Measurements from ENCODE around the gene ADAM12.

ADAM12 gene

DNA sequence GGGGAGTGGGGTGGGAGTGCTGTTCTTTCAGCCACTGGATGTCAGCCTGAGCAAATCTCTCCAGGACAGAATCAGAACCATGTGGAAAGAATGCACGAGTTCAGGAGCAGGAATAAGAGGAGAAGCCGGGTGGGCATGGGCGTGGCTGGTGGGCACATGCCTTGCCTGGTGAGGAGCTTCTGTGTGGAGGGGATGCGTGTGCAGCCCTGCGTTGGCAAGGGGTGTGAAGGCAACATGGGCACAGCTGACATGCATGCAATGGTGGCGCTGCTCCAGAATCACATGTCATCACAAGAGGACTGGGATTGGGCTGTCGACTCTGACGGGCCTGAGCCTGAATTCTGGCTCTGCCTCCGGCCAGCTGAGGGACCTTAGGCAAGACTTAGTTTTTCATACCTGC lies 162.1 kb downstream of the ADAM12 start:
- Histone ChIP-seq H3K27ac (ENCODE audit: low read depth, low read length) (no peak overlapping the region), H3K36me3 (ENCODE audit: control insufficient read depth in 1 of 2, insufficient read depth in 2 of 2, low read length in 2 of 2) (no peaks in the 10 kb centered on the region)

GRCh38 chr10:126225672-126226008 lies 162.6 kb downstream of the ADAM12 start:
- no peaks in the 10 kb centered on the region for H3K27me3 ChIP-seq (ENCODE audit: control insufficient read depth in 1 of 2, insufficient read depth in 2 of 2, low read length in 2 of 2)
- H3K9ac ChIP-seq (ENCODE audit: low read depth in 1 of 2, low read length in 2 of 2), result no peak overlapping the region
- H3K9me3 ChIP-seq (ENCODE audit: control insufficient read depth in 1 of 2, low read length in 2 of 2), result no peaks in the 10 kb centered on the region
- no peaks in the 10 kb centered on the region for H3K36me3 ChIP-seq (ENCODE audit: control insufficient read depth in 1 of 2, insufficient read depth in 2 of 2, low read length in 2 of 2)
- H3K4me1 ChIP-seq (ENCODE audit: control insufficient read depth in 1 of 2, insufficient read depth in 2 of 2, low read length in 2 of 2), result no peaks in the 10 kb centered on the region
- no peak overlapping the region for H3K4me3 ChIP-seq (ENCODE audit: low read depth in 1 of 2, low read length in 2 of 2)
- no peak overlapping the region for H3K27ac ChIP-seq (ENCODE audit: low read depth, low read length)

More for the DNA sequence above, 162.1 kb downstream of the ADAM12 start:
- no peak overlapping the region for H3K9ac ChIP-seq (ENCODE audit: low read depth in 1 of 2, low read length in 2 of 2)
- no peaks in the 10 kb centered on the region for H3K9me3 ChIP-seq (ENCODE audit: control insufficient read depth in 1 of 2, low read length in 2 of 2)
- H3K4me1 ChIP-seq (ENCODE audit: control insufficient read depth in 1 of 2, insufficient read depth in 2 of 2, low read length in 2 of 2), result no peaks in the 10 kb centered on the region
- no peaks in the 10 kb centered on the region for H3K27me3 ChIP-seq (ENCODE audit: control insufficient read depth in 1 of 2, insufficient read depth in 2 of 2, low read length in 2 of 2)
- H3K4me3 ChIP-seq (ENCODE audit: low read depth in 1 of 2, low read length in 2 of 2), result no peak overlapping the region

DNA sequence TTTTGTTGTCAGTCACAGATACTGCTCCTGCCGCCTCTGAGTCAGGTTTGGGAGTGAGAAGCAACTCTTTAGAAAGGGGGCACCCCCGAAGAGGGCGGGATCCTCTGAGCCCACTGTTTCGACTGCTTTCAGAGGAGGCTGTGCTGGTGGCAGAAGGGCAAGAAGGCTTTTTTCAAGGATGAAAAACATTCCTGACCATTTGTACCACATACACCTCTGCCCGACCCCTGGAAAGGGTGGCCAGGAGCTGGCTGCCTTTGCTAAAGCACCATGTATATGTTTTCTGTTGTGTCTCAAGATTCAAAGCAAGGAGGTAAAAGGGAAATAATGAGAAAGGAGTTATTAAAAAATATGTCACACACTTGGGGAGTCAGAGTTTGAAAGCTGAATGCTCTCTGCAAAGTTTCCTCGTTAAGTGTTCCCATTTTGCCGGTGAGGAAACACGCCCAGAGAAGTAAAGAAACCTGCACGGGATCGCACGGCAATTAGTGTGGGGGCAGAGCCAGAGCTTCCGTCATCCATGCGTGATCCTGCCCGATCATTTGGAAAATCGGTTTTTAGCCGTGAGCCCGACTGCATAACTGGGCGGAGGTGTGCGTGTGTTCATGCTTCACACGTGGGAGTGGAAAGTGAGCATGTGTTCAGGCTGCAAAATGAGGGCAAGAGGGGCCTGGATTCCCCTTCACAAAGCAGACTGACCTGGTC lies 163.2 kb downstream of the ADAM12 start:
- H3K27ac ChIP-seq (ENCODE audit: low read depth, low read length), result no peak overlapping the region
- no peaks in the 10 kb centered on the region for H3K4me1 ChIP-seq (ENCODE audit: control insufficient read depth in 1 of 2, insufficient read depth in 2 of 2, low read length in 2 of 2)

DNA sequence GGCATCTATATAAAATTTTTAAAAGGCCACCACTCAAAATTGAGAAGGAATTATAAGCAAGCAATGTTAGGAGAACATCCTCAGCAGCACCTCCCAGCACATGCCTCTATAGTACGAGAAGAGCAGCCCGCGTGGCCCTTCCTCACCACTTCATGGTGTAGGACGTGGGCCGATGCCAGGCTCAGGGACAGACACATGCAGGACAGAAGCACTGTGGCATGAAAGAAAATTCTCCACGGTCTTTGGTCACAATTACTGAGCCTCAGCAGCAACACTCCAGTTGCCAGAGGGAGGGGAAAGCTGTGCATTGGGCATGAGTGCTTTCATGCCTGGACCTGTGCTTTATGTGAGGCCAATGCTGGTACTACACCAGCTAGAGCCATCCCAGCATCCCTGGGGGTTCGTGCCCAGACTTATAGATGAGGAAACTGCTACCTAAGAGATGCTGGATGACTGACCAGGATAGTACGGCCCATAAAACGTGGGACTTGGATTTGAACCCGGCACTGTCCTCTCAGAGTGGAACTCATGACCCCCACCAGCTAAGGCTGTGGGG lies 164.7 kb downstream of the ADAM12 start:
- no peak overlapping the region for H3K4me3 ChIP-seq (ENCODE audit: low read depth in 1 of 2, low read length in 2 of 2)
- H3K4me1 ChIP-seq (ENCODE audit: control insufficient read depth in 1 of 2, insufficient read depth in 2 of 2, low read length in 2 of 2), result no peaks in the 10 kb centered on the region
- no peaks in the 10 kb centered on the region for H3K36me3 ChIP-seq (ENCODE audit: control insufficient read depth in 1 of 2, insufficient read depth in 2 of 2, low read length in 2 of 2)
- H3K9me3 ChIP-seq (ENCODE audit: control insufficient read depth in 1 of 2, low read length in 2 of 2), result no peaks in the 10 kb centered on the region
- no peak overlapping the region for H3K9ac ChIP-seq (ENCODE audit: low read depth in 1 of 2, low read length in 2 of 2)
- no peaks in the 10 kb centered on the region for H3K27me3 ChIP-seq (ENCODE audit: control insufficient read depth in 1 of 2, insufficient read depth in 2 of 2, low read length in 2 of 2)
- H3K27ac ChIP-seq (ENCODE audit: low read depth, low read length), result no peak overlapping the region

More for the DNA sequence above, 163.2 kb downstream of the ADAM12 start:
- Histone ChIP-seq H3K4me3 (ENCODE audit: low read depth in 1 of 2, low read length in 2 of 2) (no peak overlapping the region), H3K9me3 (ENCODE audit: control insufficient read depth in 1 of 2, low read length in 2 of 2) (no peaks in the 10 kb centered on the region), H3K9ac (ENCODE audit: low read depth in 1 of 2, low read length in 2 of 2) (no peak overlapping the region), H3K36me3 (ENCODE audit: control insufficient read depth in 1 of 2, insufficient read depth in 2 of 2, low read length in 2 of 2) (no peaks in the 10 kb centered on the region), H3K27me3 (ENCODE audit: control insufficient read depth in 1 of 2, insufficient read depth in 2 of 2, low read length in 2 of 2) (no peaks in the 10 kb centered on the region)

GRCh38 chr10:126222736-126223511 lies 165.4 kb downstream of the ADAM12 start:
- Histone ChIP-seq H3K4me1 (ENCODE audit: control insufficient read depth in 1 of 2, insufficient read depth in 2 of 2, low read length in 2 of 2) (no peaks in the 10 kb centered on the region), H3K9me3 (ENCODE audit: control insufficient read depth in 1 of 2, low read length in 2 of 2) (no peaks in the 10 kb centered on the region), H3K4me3 (ENCODE audit: low read depth in 1 of 2, low read length in 2 of 2) (no peak overlapping the region), H3K36me3 (ENCODE audit: control insufficient read depth in 1 of 2, insufficient read depth in 2 of 2, low read length in 2 of 2) (no peaks in the 10 kb centered on the region), H3K9ac (ENCODE audit: low read depth in 1 of 2, low read length in 2 of 2) (no peak overlapping the region), H3K27me3 (ENCODE audit: control insufficient read depth in 1 of 2, insufficient read depth in 2 of 2, low read length in 2 of 2) (no peaks in the 10 kb centered on the region), H3K27ac (ENCODE audit: low read depth, low read length) (no peak overlapping the region)

DNA sequence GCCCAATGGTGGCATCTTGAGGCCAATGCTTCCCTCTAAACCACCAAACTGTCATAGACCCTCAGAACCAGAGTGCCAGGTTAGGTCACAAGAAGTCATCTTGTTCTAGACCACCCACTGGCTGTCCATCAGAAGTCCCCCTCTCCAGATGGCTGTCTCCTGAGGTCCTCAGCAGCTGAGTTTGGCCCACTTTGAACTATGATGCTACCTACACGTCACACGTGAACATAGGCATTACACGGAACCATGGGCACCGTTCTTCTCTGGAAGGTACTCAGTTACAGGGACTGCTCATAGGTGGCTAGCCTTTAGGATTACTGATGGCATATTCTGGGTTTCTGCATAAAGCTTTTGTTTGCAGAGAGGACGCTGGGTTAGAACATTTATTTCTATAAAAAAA lies 166.4 kb downstream of the ADAM12 start:
- Histone ChIP-seq H3K9ac (ENCODE audit: low read depth in 1 of 2, low read length in 2 of 2) (no peak overlapping the region), H3K9me3 (ENCODE audit: control insufficient read depth in 1 of 2, low read length in 2 of 2) (no peaks in the 10 kb centered on the region), H3K27ac (ENCODE audit: low read depth, low read length) (no peak overlapping the region), H3K36me3 (ENCODE audit: control insufficient read depth in 1 of 2, insufficient read depth in 2 of 2, low read length in 2 of 2) (no peaks in the 10 kb centered on the region), H3K27me3 (ENCODE audit: control insufficient read depth in 1 of 2, insufficient read depth in 2 of 2, low read length in 2 of 2) (no peaks in the 10 kb centered on the region), H3K4me1 (ENCODE audit: control insufficient read depth in 1 of 2, insufficient read depth in 2 of 2, low read length in 2 of 2) (no peaks in the 10 kb centered on the region), H3K4me3 (ENCODE audit: low read depth in 1 of 2, low read length in 2 of 2) (no peak overlapping the region)

DNA sequence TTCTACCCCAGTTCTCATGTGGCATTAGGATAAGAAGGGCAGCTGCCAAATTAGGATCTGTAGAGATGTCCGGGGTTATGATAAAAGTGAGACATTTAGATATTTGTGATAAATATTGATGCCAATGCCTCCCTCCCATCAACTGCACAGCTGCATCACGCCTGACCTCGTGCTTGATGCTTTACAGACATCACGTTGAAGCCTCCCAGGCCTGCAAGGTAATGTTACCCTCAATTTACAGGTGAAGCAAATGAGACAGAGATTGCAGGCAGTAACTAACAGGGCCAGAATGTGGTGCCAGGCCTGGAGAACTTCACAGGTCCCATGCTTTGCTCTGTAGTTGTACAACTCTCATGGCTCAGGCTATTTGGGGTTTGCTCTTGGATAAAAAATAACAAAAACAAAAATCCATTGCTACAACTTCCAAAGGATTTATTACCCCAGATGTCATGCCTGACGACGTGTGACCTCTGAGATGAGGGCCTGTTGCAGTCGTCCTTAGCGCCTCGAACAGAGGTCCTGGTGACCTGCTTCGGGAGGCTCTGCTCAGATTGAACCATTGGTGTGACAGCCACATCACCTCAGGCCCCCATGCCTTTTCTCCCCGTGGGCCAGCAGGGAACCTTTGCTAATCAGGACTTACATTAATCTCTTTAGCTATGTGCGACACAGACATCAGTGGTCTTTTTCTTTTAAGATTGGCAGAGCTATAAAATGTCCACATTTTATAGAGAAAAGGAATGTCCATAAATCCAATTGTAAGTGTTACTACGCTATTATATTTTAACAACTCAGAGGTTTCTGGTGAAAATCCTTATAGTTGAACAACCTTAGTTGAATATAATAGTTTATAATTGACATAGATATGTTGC lies 169.3 kb downstream of the ADAM12 start:
- H3K9ac ChIP-seq (ENCODE audit: low read depth in 1 of 2, low read length in 2 of 2), result no peak overlapping the region
- no peak overlapping the region for H3K4me3 ChIP-seq (ENCODE audit: low read depth in 1 of 2, low read length in 2 of 2)
- H3K9me3 ChIP-seq (ENCODE audit: control insufficient read depth in 1 of 2, low read length in 2 of 2), result no peaks in the 10 kb centered on the region
- no peaks in the 10 kb centered on the region for H3K4me1 ChIP-seq (ENCODE audit: control insufficient read depth in 1 of 2, insufficient read depth in 2 of 2, low read length in 2 of 2)
- H3K36me3 ChIP-seq (ENCODE audit: control insufficient read depth in 1 of 2, insufficient read depth in 2 of 2, low read length in 2 of 2), result no peaks in the 10 kb centered on the region
- no peak overlapping the region for H3K27ac ChIP-seq (ENCODE audit: low read depth, low read length)
- no peaks in the 10 kb centered on the region for H3K27me3 ChIP-seq (ENCODE audit: control insufficient read depth in 1 of 2, insufficient read depth in 2 of 2, low read length in 2 of 2)

DNA sequence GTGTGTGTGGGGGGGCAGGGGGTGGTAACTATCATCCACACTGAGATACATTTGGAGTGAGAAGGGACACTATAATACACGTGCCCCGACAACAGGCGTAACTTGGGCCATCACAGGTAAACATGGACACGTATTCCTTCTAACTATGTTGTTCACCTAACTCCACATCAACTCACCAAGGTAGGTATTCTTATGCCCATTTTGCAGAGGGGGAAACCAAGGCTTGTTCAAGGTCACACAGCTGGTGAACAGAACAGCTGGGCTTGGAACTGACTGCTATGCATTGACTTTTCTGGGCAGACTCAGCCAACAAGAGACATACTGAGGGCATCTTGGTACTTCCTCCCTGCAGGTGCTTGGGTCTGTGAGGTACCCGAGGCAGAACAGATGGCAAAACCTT lies 170.1 kb downstream of the ADAM12 start:
- Histone ChIP-seq H3K27ac (ENCODE audit: low read depth, low read length) (no peak overlapping the region), H3K9me3 (ENCODE audit: control insufficient read depth in 1 of 2, low read length in 2 of 2) (no peaks in the 10 kb centered on the region), H3K4me3 (ENCODE audit: low read depth in 1 of 2, low read length in 2 of 2) (no peak overlapping the region), H3K27me3 (ENCODE audit: control insufficient read depth in 1 of 2, insufficient read depth in 2 of 2, low read length in 2 of 2) (no peaks in the 10 kb centered on the region), H3K4me1 (ENCODE audit: control insufficient read depth in 1 of 2, insufficient read depth in 2 of 2, low read length in 2 of 2) (no peaks in the 10 kb centered on the region), H3K36me3 (ENCODE audit: control insufficient read depth in 1 of 2, insufficient read depth in 2 of 2, low read length in 2 of 2) (no peaks in the 10 kb centered on the region), H3K9ac (ENCODE audit: low read depth in 1 of 2, low read length in 2 of 2) (no peak overlapping the region)

DNA sequence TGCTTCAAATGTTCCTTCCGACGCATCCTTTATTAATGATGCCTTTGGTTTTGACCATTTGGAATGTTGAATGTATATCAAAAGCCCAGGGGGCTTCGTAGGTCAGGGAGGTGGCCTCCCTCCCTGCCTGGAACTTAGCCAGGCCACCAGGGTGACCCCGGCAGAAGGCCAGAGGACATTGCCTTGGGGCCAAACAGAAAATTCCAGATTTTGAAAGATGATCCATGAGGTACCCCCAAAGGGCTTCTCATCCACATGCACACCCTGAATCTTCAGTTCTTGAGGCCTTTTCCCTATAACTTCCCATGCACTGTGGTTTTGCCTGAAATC lies 171.7 kb downstream of the ADAM12 start:
- Histone ChIP-seq H3K36me3 (ENCODE audit: control insufficient read depth in 1 of 2, insufficient read depth in 2 of 2, low read length in 2 of 2) (no peaks in the 10 kb centered on the region), H3K4me3 (ENCODE audit: low read depth in 1 of 2, low read length in 2 of 2) (no peak overlapping the region), H3K27me3 (ENCODE audit: control insufficient read depth in 1 of 2, insufficient read depth in 2 of 2, low read length in 2 of 2) (no peaks in the 10 kb centered on the region), H3K4me1 (ENCODE audit: control insufficient read depth in 1 of 2, insufficient read depth in 2 of 2, low read length in 2 of 2) (no peaks in the 10 kb centered on the region), H3K9me3 (ENCODE audit: control insufficient read depth in 1 of 2, low read length in 2 of 2) (no peaks in the 10 kb centered on the region), H3K9ac (ENCODE audit: low read depth in 1 of 2, low read length in 2 of 2) (no peak overlapping the region), H3K27ac (ENCODE audit: low read depth, low read length) (no peak overlapping the region)
